ENCODE data around the gene CDKN2A. TPM values are rescaled to one million over a fixed set of nuclear protein-coding genes. Genes with fewer than 3 reads are reported as not detected.
A peak's percentile ranks its signal among the peaks of the same experiment; 100 is the strongest.

Gene CDKN2A
- total and polyA plus RNA-seq, 3 experiments from 2014 or later, result 3.9 to 6.8 (median 4.1) TPM

GRCh38 chr9:22005021-22005701, 11.0 kb upstream of the CDKN2A start:
- DNase-seq, result no peak
- Histone ChIP-seq H3K27me3 (ENCODE audit: insufficient read depth, low read length, poor library complexity, severe bottlenecking) (peaks cover 41% of the 10 kb centered on the region), H3K4me1 (ENCODE audit: insufficient read depth, low read length) (peaks cover 13% of the 10 kb centered on the region), H3K4me3 (ENCODE audit: low read length) (no peak overlapping the region), H3K36me3 (ENCODE audit: insufficient read depth, low read length) (no peaks in the 10 kb centered on the region), H3K27ac (ENCODE audit: low read depth, low read length) (no peak overlapping the region), H3K9me3 (ENCODE audit: low read length) (no peaks in the 10 kb centered on the region)
- H3K4me3 Mint-ChIP-seq, result peak overlapping the region in 2 of 7 donors; percentile 7 to 8
- no peaks in the 10 kb centered on the region for H3K9me3 Mint-ChIP-seq
- no peaks in the 10 kb centered on the region for H3K36me3 Mint-ChIP-seq
- peak overlapping the region in 2 of 8 donors; percentile 3 to 9 for H3K27ac Mint-ChIP-seq
- H3K4me1 Mint-ChIP-seq, result peaks cover 22 to 28% (median 26%) of the 10 kb centered on the region in 3 donors
- peaks cover 35 to 82% of the 10 kb centered on the region in 2 donors for H3K27me3 Mint-ChIP-seq
- ChIA-PET CTCF (no interaction called here), POLR2A (no interaction called here)

- Mint-ChIP-seq H3K36me3 (no peaks in the 10 kb centered on the region), H3K27ac (no peak overlapping the region), H3K27me3 (peaks cover 26 to 62% of the 10 kb centered on the region in 2 donors), H3K4me3 (no peak overlapping the region), H3K4me1 (peaks cover 8 to 11% (median 10%) of the 10 kb centered on the region in 3 donors), H3K9me3 (no peaks in the 10 kb centered on the region)
- POLR2A ChIA-PET, result no interaction called here
- CTCF ChIA-PET, result no interaction called here
- Histone ChIP-seq H3K36me3 (ENCODE audit: insufficient read depth, low read length) (no peaks in the 10 kb centered on the region), H3K4me3 (ENCODE audit: low read length) (no peak overlapping the region), H3K27me3 (ENCODE audit: insufficient read depth, low read length, poor library complexity, severe bottlenecking) (peaks cover 28% of the 10 kb centered on the region), H3K9me3 (ENCODE audit: low read length) (no peaks in the 10 kb centered on the region), H3K27ac (ENCODE audit: low read depth, low read length) (no peak overlapping the region), H3K4me1 (ENCODE audit: insufficient read depth, low read length) (no peaks in the 10 kb centered on the region)
- no peak for DNase-seq
Measured at GRCh38 chr9:22002038-22002437, 7.8 kb upstream of the CDKN2A start.

GRCh38 chr9:21998026-21998425, 3.8 kb upstream of the CDKN2A start:
- H3K9me3 Mint-ChIP-seq, result no peaks in the 10 kb centered on the region
- CTCF ChIA-PET, result interaction anchor here (1.3 kb wide), 1 partner anchor 10 kb away, joined by 9 read pairs; the partner anchor contains the start of gene CDKN2B
- H3K4me1 Mint-ChIP-seq, result peaks cover 15 to 20% (median 17%) of the 10 kb centered on the region in 3 donors
- H3K9me3 ChIP-seq (ENCODE audit: low read length), result no peaks in the 10 kb centered on the region
- peaks cover 0 to 7% (median 0%) of the 10 kb centered on the region in 3 donors for H3K36me3 Mint-ChIP-seq
- no peak for DNase-seq
- no peak overlapping the region for H3K27ac Mint-ChIP-seq
- no peak overlapping the region for H3K27ac ChIP-seq (ENCODE audit: low read depth, low read length)
- no peaks in the 10 kb centered on the region for H3K36me3 ChIP-seq (ENCODE audit: insufficient read depth, low read length)
- H3K4me1 ChIP-seq (ENCODE audit: insufficient read depth, low read length), result peaks cover 17% of the 10 kb centered on the region
- peaks cover 3 to 27% of the 10 kb centered on the region in 2 donors for H3K27me3 Mint-ChIP-seq
- peak overlapping the region in 1 of 7 donors; percentile 48 for H3K4me3 Mint-ChIP-seq
- H3K27me3 ChIP-seq (ENCODE audit: insufficient read depth, low read length, poor library complexity, severe bottlenecking), result peaks cover 1% of the 10 kb centered on the region
- H3K4me3 ChIP-seq (ENCODE audit: low read length), result no peak overlapping the region
- POLR2A ChIA-PET, result no interaction called here

GRCh38 chr9:21997480-21997879, 3.3 kb upstream of the CDKN2A start:
- Mint-ChIP-seq H3K4me3 (peak overlapping the region in 2 of 7 donors; percentile 9 to 97), H3K36me3 (peaks cover 0 to 7% (median 0%) of the 10 kb centered on the region in 3 donors), H3K9me3 (no peaks in the 10 kb centered on the region), H3K27ac (peak overlapping the region in 1 of 8 donors; percentile 94), H3K4me1 (peaks cover 16 to 21% (median 18%) of the 10 kb centered on the region in 3 donors), H3K27me3 (peaks cover 3 to 21% of the 10 kb centered on the region in 2 donors)
- Histone ChIP-seq H3K9me3 (ENCODE audit: low read length) (no peaks in the 10 kb centered on the region), H3K27me3 (ENCODE audit: insufficient read depth, low read length, poor library complexity, severe bottlenecking) (no peaks in the 10 kb centered on the region), H3K36me3 (ENCODE audit: insufficient read depth, low read length) (no peaks in the 10 kb centered on the region), H3K4me3 (ENCODE audit: low read length) (no peak overlapping the region), H3K4me1 (ENCODE audit: insufficient read depth, low read length) (peaks cover 19% of the 10 kb centered on the region), H3K27ac (ENCODE audit: low read depth, low read length) (no peak overlapping the region)
- CTCF ChIA-PET, result interaction anchor here (1.3 kb wide), 1 partner anchor 11 kb away, joined by 9 read pairs; the partner anchor contains the start of gene CDKN2B
- POLR2A ChIA-PET, result no interaction called here
- no peak for DNase-seq

- no peak overlapping the region for H3K27ac ChIP-seq (ENCODE audit: low read depth, low read length)
- no peak overlapping the region for H3K4me3 ChIP-seq (ENCODE audit: low read length)
- no peak for DNase-seq
- no peaks in the 10 kb centered on the region for H3K9me3 Mint-ChIP-seq
- peaks cover 0 to 7% (median 0%) of the 10 kb centered on the region in 3 donors for H3K36me3 Mint-ChIP-seq
- peak overlapping the region in 4 of 8 donors; percentile 64 to 97 (median 82) for H3K27ac Mint-ChIP-seq
- ChIA-PET CTCF (interaction anchor here (1.0 to 1.6 kb wide), 3 partner anchors 11 to 183 kb away, joined by 3 to 9 read pairs (median 6); partner anchors contain the start of gene CDKN2B), POLR2A (interaction anchor here (0.8 kb wide), 1 partner anchor 195 kb away, joined by 4 read pairs; the partner anchor contains the start of gene MTAP)
- H3K27me3 Mint-ChIP-seq, result peaks cover 3 to 15% of the 10 kb centered on the region in 2 donors
- H3K27me3 ChIP-seq (ENCODE audit: insufficient read depth, low read length, poor library complexity, severe bottlenecking), result no peaks in the 10 kb centered on the region
- peaks cover 16 to 21% (median 18%) of the 10 kb centered on the region in 3 donors for H3K4me1 Mint-ChIP-seq
- H3K4me3 Mint-ChIP-seq, result peak overlapping the region; percentile 96 to 99 (median 98)
- H3K36me3 ChIP-seq (ENCODE audit: insufficient read depth, low read length), result no peaks in the 10 kb centered on the region
- no peaks in the 10 kb centered on the region for H3K9me3 ChIP-seq (ENCODE audit: low read length)
- peaks cover 19% of the 10 kb centered on the region for H3K4me1 ChIP-seq (ENCODE audit: insufficient read depth, low read length)
Measured at GRCh38 chr9:21996858-21997257, 2.7 kb upstream of the CDKN2A start.

GRCh38 chr9:21996438-21996837, 2.2 kb upstream of the CDKN2A start:
- Histone ChIP-seq H3K4me1 (ENCODE audit: insufficient read depth, low read length) (peaks cover 19% of the 10 kb centered on the region), H3K27ac (ENCODE audit: low read depth, low read length) (no peak overlapping the region), H3K9me3 (ENCODE audit: low read length) (no peaks in the 10 kb centered on the region), H3K36me3 (ENCODE audit: insufficient read depth, low read length) (no peaks in the 10 kb centered on the region), H3K4me3 (ENCODE audit: low read length) (no peak overlapping the region), H3K27me3 (ENCODE audit: insufficient read depth, low read length, poor library complexity, severe bottlenecking) (no peaks in the 10 kb centered on the region)
- peaks cover 0 to 7% (median 0%) of the 10 kb centered on the region in 3 donors for H3K36me3 Mint-ChIP-seq
- DNase-seq, result no peak
- H3K4me1 Mint-ChIP-seq, result peaks cover 16 to 25% (median 21%) of the 10 kb centered on the region in 3 donors
- H3K4me3 Mint-ChIP-seq, result peak overlapping the region; percentile 96 to 99 (median 98)
- POLR2A ChIA-PET, result interaction anchor here (0.8 kb wide), 1 partner anchor 194 kb away, joined by 4 read pairs; the partner anchor contains the start of gene MTAP
- CTCF ChIA-PET, result interaction anchor here (1.0 to 1.6 kb wide), 2 partner anchors 12 to 183 kb away, joined by 3 to 6 read pairs; no protein-coding TSS in a partner anchor
- peaks cover 3 to 11% of the 10 kb centered on the region in 2 donors for H3K27me3 Mint-ChIP-seq
- no peaks in the 10 kb centered on the region for H3K9me3 Mint-ChIP-seq
- H3K27ac Mint-ChIP-seq, result peak overlapping the region in 6 of 8 donors; percentile 9 to 97 (median 62)

- ChIA-PET CTCF (interaction anchor here (0.9 to 2.1 kb wide), 7 partner anchors 10 to 183 kb away, joined by 3 to 8 read pairs (median 4); no protein-coding TSS in a partner anchor), POLR2A (interaction anchor here (0.8 to 1.4 kb wide), 2 partner anchors 14 to 194 kb away, joined by 4 to 13 read pairs; partner anchors contain the start of genes CDKN2B and MTAP)
- Mint-ChIP-seq H3K27me3 (peaks cover 3 to 5% of the 10 kb centered on the region in 2 donors), H3K9me3 (no peaks in the 10 kb centered on the region), H3K27ac (peak overlapping the region; percentile 87 to 98 (median 96)), H3K36me3 (peaks cover 0 to 7% (median 0%) of the 10 kb centered on the region in 3 donors), H3K4me1 (peaks cover 16 to 26% (median 24%) of the 10 kb centered on the region in 3 donors), H3K4me3 (peak overlapping the region; percentile 96 to 99 (median 98))
- peak overlapping the region; percentile 87 for H3K4me3 ChIP-seq (ENCODE audit: low read length)
- DNase-seq, result peak in 2 of 5 donors; percentile 16 to 51
- no peaks in the 10 kb centered on the region for H3K36me3 ChIP-seq (ENCODE audit: insufficient read depth, low read length)
- peak overlapping the region; percentile 90 for H3K27ac ChIP-seq (ENCODE audit: low read depth, low read length)
- H3K27me3 ChIP-seq (ENCODE audit: insufficient read depth, low read length, poor library complexity, severe bottlenecking), result no peaks in the 10 kb centered on the region
- peaks cover 19% of the 10 kb centered on the region for H3K4me1 ChIP-seq (ENCODE audit: insufficient read depth, low read length)
- no peaks in the 10 kb centered on the region for H3K9me3 ChIP-seq (ENCODE audit: low read length)
Measured at GRCh38 chr9:21995666-21996398, 1.6 kb upstream of the CDKN2A start.

All from CD8-positive, alpha-beta memory T cell (primary cell).